OCI-LY1 (cell line): ENCODE data around the gene RBM47.

ENCODE experiments used
- H2AFZ ChIP-seq: fragments of 200-600 bp; sonication (generic), shearing (Covaris generic); 2 replicates; pipeline ENCODE4 v1.6.0; 2014; ENCODE audit warnings: antibody characterized with exemption, mild to moderate bottlenecking, low read length
- H3F3A ChIP-seq: fragments of 200-600 bp; sonication (generic), shearing (Covaris generic); 2 replicates; pipeline ENCODE4 v1.6.0; 2014; ENCODE audit warnings: mild to moderate bottlenecking, antibody characterized with exemption, low read length, moderate library complexity; ENCODE audit not compliant: insufficient read depth
- H3K27ac ChIP-seq: fragments of 200-600 bp; sonication (generic); 2 replicates; pipeline ENCODE4 v1.5.1; 2014; ENCODE audit warnings: low read length, mixed run types, mild to moderate bottlenecking, low read depth; ENCODE audit not compliant: poor library complexity, severe bottlenecking
- H3K27me3 ChIP-seq: fragments of 200-600 bp; sonication (generic); 2 replicates; pipeline ENCODE4 v1.6.0; 2014; ENCODE audit warnings: antibody characterized with exemption, mild to moderate bottlenecking, low read length, moderate library complexity; ENCODE audit not compliant: insufficient read depth
- H3K36me3 ChIP-seq: fragments of 200-600 bp; sonication (generic); 2 replicates; pipeline ENCODE4 v1.6.1; 2014; ENCODE audit warnings: mild to moderate bottlenecking, antibody characterized with exemption, low read length, moderate library complexity, mixed read lengths; ENCODE audit not compliant: insufficient read depth
- H3K4me1 ChIP-seq: fragments of 200-600 bp; sonication (generic); 2 replicates; pipeline ENCODE4 v1.5.1; 2014; ENCODE audit warnings: mild to moderate bottlenecking, low read length, moderate library complexity; ENCODE audit not compliant: insufficient read depth, severe bottlenecking
- H3K4me2 ChIP-seq: fragments of 200-600 bp; sonication (generic), shearing (Covaris generic); 2 replicates; pipeline ENCODE4 v1.6.1; 2014; ENCODE audit warnings: low read length
- H3K4me3 ChIP-seq: fragments of 200-600 bp; sonication (generic); 2 replicates; pipeline ENCODE4 v1.5.1; 2014; ENCODE audit warnings: low read length, low read depth, mild to moderate bottlenecking, mixed read lengths; ENCODE audit not compliant: poor library complexity, severe bottlenecking
- H3K79me2 ChIP-seq: fragments of 200-600 bp; shearing (Covaris generic); 2 replicates; pipeline ENCODE4 v1.6.1; 2016; ENCODE audit warnings: mixed run types, low read length, mixed read lengths; ENCODE audit not compliant: insufficient read depth
- H3K9ac ChIP-seq: fragments of 200-600 bp; sonication (generic), shearing (Covaris generic); 2 replicates; pipeline ENCODE4 v1.6.1; 2014; ENCODE audit warnings: mild to moderate bottlenecking, low read length, mixed read lengths
- H3K9me2 ChIP-seq: fragments of 200-600 bp; sonication (generic), shearing (Covaris generic); 2 replicates; pipeline ENCODE4 v1.6.1; 2014; ENCODE audit warnings: low read depth, mild to moderate bottlenecking, low read length, mixed read lengths
- H3K9me3 ChIP-seq: fragments of 200-600 bp; shearing (Covaris generic); 2 replicates; pipeline ENCODE4 v1.6.1; 2014; ENCODE audit warnings: low read length, mixed read lengths
- H4K20me1 ChIP-seq: fragments of 200-600 bp; sonication (generic), shearing (Covaris generic); 2 replicates; pipeline ENCODE4 v1.6.0; 2016; ENCODE audit warnings: mild to moderate bottlenecking, low read length; ENCODE audit not compliant: insufficient read depth
- CTCF ChIP-seq: fragments of 200-600 bp; sonication (generic), shearing (Covaris generic); IDR thresholded peaks from 2 replicates; pipeline ENCODE4 v1.5.1; 2017; ENCODE audit warnings: mild to moderate bottlenecking, antibody characterized with exemption, low read length, moderate library complexity, mixed read lengths
- EZH2 ChIP-seq: fragments of 200-600 bp; sonication (generic), shearing (Covaris generic); IDR thresholded peaks from 2 replicates; pipeline ENCODE4 v1.8.0; 2017; ENCODE audit warnings: borderline replicate concordance, mixed run types, mild to moderate bottlenecking, antibody characterized with exemption, low read length, moderate library complexity, mixed read lengths

Gene RBM47

GRCh38 chr4:40525752-40526598 lies 103.7 kb downstream of the RBM47 start:
- H3K4me2 ChIP-seq = no peak overlapping the region
- no peaks in the 10 kb centered on the region for H3K27me3 ChIP-seq
- no peak overlapping the region for H2AFZ ChIP-seq
- no peaks in the 10 kb centered on the region for H3K4me1 ChIP-seq
- H3K9me2 ChIP-seq = no peaks in the 10 kb centered on the region
- H3K27ac ChIP-seq = no peak overlapping the region
- H3K79me2 ChIP-seq = no peaks in the 10 kb centered on the region
- no peaks in the 10 kb centered on the region for H4K20me1 ChIP-seq
- H3K9me3 ChIP-seq = no peaks in the 10 kb centered on the region
- TF ChIP-seq EZH2 = no peak
- TF ChIP-seq CTCF = no peak
- H3K36me3 ChIP-seq = no peaks in the 10 kb centered on the region
- no peaks in the 10 kb centered on the region for H3F3A ChIP-seq
- H3K9ac ChIP-seq = no peak overlapping the region
- no peak overlapping the region for H3K4me3 ChIP-seq

- no peaks in the 10 kb centered on the region for H3K4me1 ChIP-seq
- no peaks in the 10 kb centered on the region for H3K27me3 ChIP-seq
- H3K9me2 ChIP-seq = no peaks in the 10 kb centered on the region
- TF ChIP-seq EZH2 (no peak), CTCF (no peak)
- H3F3A ChIP-seq = no peaks in the 10 kb centered on the region
- no peaks in the 10 kb centered on the region for H3K79me2 ChIP-seq
- H3K36me3 ChIP-seq = no peaks in the 10 kb centered on the region
- H4K20me1 ChIP-seq = no peaks in the 10 kb centered on the region
- no peak overlapping the region for H2AFZ ChIP-seq
- no peak overlapping the region for H3K4me3 ChIP-seq
- no peak overlapping the region for H3K4me2 ChIP-seq
- H3K9ac ChIP-seq = no peak overlapping the region
- no peaks in the 10 kb centered on the region for H3K9me3 ChIP-seq
- no peak overlapping the region for H3K27ac ChIP-seq
Measured at GRCh38 chr4:40524366-40525041, 105.2 kb downstream of the RBM47 start.

GRCh38 chr4:40523581-40523980 lies 106.1 kb downstream of the RBM47 start:
- H3F3A ChIP-seq = no peaks in the 10 kb centered on the region
- no peak overlapping the region for H3K4me3 ChIP-seq
- no peaks in the 10 kb centered on the region for H3K4me1 ChIP-seq
- no peak for TF ChIP-seq EZH2
- no peak for TF ChIP-seq CTCF
- no peaks in the 10 kb centered on the region; the same call in 1 of the 2 replicates for H3K27me3 ChIP-seq
- no peak overlapping the region for H3K4me2 ChIP-seq
- no peaks in the 10 kb centered on the region for H3K36me3 ChIP-seq
- no peak overlapping the region for H3K27ac ChIP-seq
- no peaks in the 10 kb centered on the region for H3K9me2 ChIP-seq
- H4K20me1 ChIP-seq = no peaks in the 10 kb centered on the region
- H2AFZ ChIP-seq = no peak overlapping the region
- no peaks in the 10 kb centered on the region for H3K9me3 ChIP-seq
- no peak overlapping the region for H3K9ac ChIP-seq
- no peaks in the 10 kb centered on the region for H3K79me2 ChIP-seq
